H9 (cell line): ENCODE results near the gene KCTD19. TPM values are rescaled to one million over a fixed set of nuclear protein-coding genes. Genes with fewer than 3 reads are reported as not detected.

Experiments used
- DNase-seq: peaks from one replicate; pipeline ENCODE4 v3.0.0-alpha.2; 2017
- H2AFZ ChIP-seq: one replicate; pipeline ENCODE4 v1.6.1; 2013; ENCODE audit warnings: mild to moderate bottlenecking, low read length, control low read depth, moderate library complexity
- H2AK5ac ChIP-seq: 2 replicates; pipeline ENCODE4 v1.6.1; 2013; ENCODE audit warnings: low read length, control low read depth, mixed read lengths; ENCODE audit not compliant: insufficient read length
- H2BK120ac ChIP-seq: one replicate; pipeline ENCODE4 v1.6.1; 2013; ENCODE audit warnings: low read depth, mild to moderate bottlenecking, low read length, control low read depth, inconsistent platforms; ENCODE audit not compliant: poor library complexity, severe bottlenecking
- H2BK12ac ChIP-seq: 2 replicates; pipeline ENCODE4 v1.6.1; 2013; ENCODE audit warnings: low read length, control low read depth, mixed read lengths, low read depth; ENCODE audit not compliant: insufficient read length
- H2BK15ac ChIP-seq: 2 replicates; pipeline ENCODE4 v1.6.1; 2013; ENCODE audit warnings: low read depth, low read length, control low read depth
- H2BK20ac ChIP-seq: one replicate; pipeline ENCODE4 v1.6.1; 2013; ENCODE audit warnings: low read depth, mild to moderate bottlenecking, low read length, control low read depth, inconsistent platforms; ENCODE audit not compliant: poor library complexity, severe bottlenecking
- H2BK5ac ChIP-seq: 2 replicates; pipeline ENCODE4 v1.6.1; 2013; ENCODE audit warnings: low read length, control low read depth, mixed read lengths; ENCODE audit not compliant: insufficient read length
- H3K14ac ChIP-seq: 2 replicates; pipeline ENCODE4 v1.6.1; 2013; ENCODE audit warnings: low read length, control low read depth; ENCODE audit not compliant: insufficient read depth
- H3K18ac ChIP-seq: 2 replicates; pipeline ENCODE4 v1.6.1; 2013; ENCODE audit warnings: low read depth, mild to moderate bottlenecking, mixed read lengths, low read length, control low read depth; ENCODE audit not compliant: insufficient read length
- H3K23ac ChIP-seq: 2 replicates; pipeline ENCODE4 v1.6.1; 2013; ENCODE audit warnings: low read length, control low read depth, mixed read lengths, low read depth; ENCODE audit not compliant: insufficient read length
- H3K23me2 ChIP-seq: 2 replicates; pipeline ENCODE4 v1.6.1; 2013; ENCODE audit warnings: low read depth, mild to moderate bottlenecking, mixed read lengths, low read length, control low read depth; ENCODE audit not compliant: insufficient read length, poor library complexity, severe bottlenecking
- H3K27ac ChIP-seq: 2 replicates; pipeline ENCODE4 v1.5.1; 2013; ENCODE audit warnings: low read length, control low read depth, mixed read lengths, low read depth; ENCODE audit not compliant: insufficient read length
- H3K27me3 ChIP-seq: 2 replicates; pipeline ENCODE4 v1.6.1; 2013; ENCODE audit warnings: low read length, control low read depth, inconsistent platforms; ENCODE audit not compliant: insufficient read depth
- H3K4ac ChIP-seq: 2 replicates; pipeline ENCODE4 v1.6.1; 2013; ENCODE audit warnings: low read depth, mild to moderate bottlenecking, control low read depth, inconsistent platforms, low read length, moderate library complexity
- H3K4me1 ChIP-seq: 2 replicates; pipeline ENCODE4 v1.6.1; 2013; ENCODE audit warnings: low read length, control low read depth, inconsistent platforms; ENCODE audit not compliant: insufficient read depth
- H3K4me2 ChIP-seq: 2 replicates; pipeline ENCODE4 v1.6.1; 2013; ENCODE audit warnings: low read length, control low read depth, mixed read lengths; ENCODE audit not compliant: insufficient read length, insufficient read depth
- H3K56ac ChIP-seq: 2 replicates; pipeline ENCODE4 v1.6.1; 2013; ENCODE audit warnings: low read depth, mild to moderate bottlenecking, mixed read lengths, low read length, control low read depth; ENCODE audit not compliant: insufficient read length
- H3K79me1 ChIP-seq: 2 replicates; pipeline ENCODE4 v1.6.1; 2013; ENCODE audit warnings: low read depth, mild to moderate bottlenecking, moderate library complexity, low read length, control low read depth, inconsistent platforms; ENCODE audit not compliant: insufficient read depth, poor library complexity, severe bottlenecking
- H3K79me2 ChIP-seq: 2 replicates; pipeline ENCODE4 v1.6.1; 2013; ENCODE audit warnings: low read length, control low read depth, inconsistent platforms; ENCODE audit not compliant: insufficient read depth
- H3K9ac ChIP-seq: 2 replicates; pipeline ENCODE4 v1.6.1; 2013; ENCODE audit warnings: low read length, control low read depth, mixed read lengths; ENCODE audit not compliant: insufficient read length; ENCODE audit errors: extremely low read depth
- H3K9me3 ChIP-seq: one replicate; pipeline ENCODE4 v1.6.1; 2013; ENCODE audit warnings: low read depth, low read length, inconsistent platforms; ENCODE audit not compliant: control insufficient read depth
- H3T11ph ChIP-seq: one replicate; pipeline ENCODE4 v1.6.1; 2013; ENCODE audit warnings: mild to moderate bottlenecking, low read length, control low read depth, inconsistent platforms
- H4K20me1 ChIP-seq: one replicate; pipeline ENCODE4 v1.6.1; 2013; ENCODE audit not compliant: control insufficient read depth, insufficient read length, insufficient read depth
- H4K5ac ChIP-seq: 2 replicates; pipeline ENCODE4 v1.6.1; 2013; ENCODE audit warnings: low read depth, mild to moderate bottlenecking, mixed read lengths, low read length, control low read depth; ENCODE audit not compliant: insufficient read length
- H4K8ac ChIP-seq: replicated peaks from 2 replicates; pipeline ENCODE4 v1.6.1; 2013; ENCODE audit warnings: low read length, control low read depth, mixed read lengths, low read depth; ENCODE audit not compliant: insufficient read length
- H4K91ac ChIP-seq: 2 replicates; pipeline ENCODE4 v1.6.1; 2013; ENCODE audit warnings: low read depth, mild to moderate bottlenecking, moderate library complexity, mixed read lengths, low read length, control low read depth; ENCODE audit not compliant: insufficient read length
- H3K27ac Mint-ChIP-seq, 3 experiments: 2 replicates in 2 of 3; 3 replicates in 1 of 3; pipeline ENCODE4 v1.8.0; 2020 to 2021; ENCODE audit warnings: mixed read lengths in 3 of 3, mild to moderate bottlenecking in 1 of 3, moderate library complexity in 1 of 3
- H3K27me3 Mint-ChIP-seq: 2 replicates; pipeline ENCODE4 v1.8.0; 2021; ENCODE audit warnings: low read depth, mild to moderate bottlenecking, moderate library complexity, mixed read lengths
- H3K36me3 Mint-ChIP-seq, 3 experiments: 2 replicates in 2 of 3; 3 replicates in 1 of 3; pipeline ENCODE4 v1.8.0; 2020 to 2021; ENCODE audit warnings: low read depth in 3 of 3, mixed read lengths in 3 of 3; ENCODE audit not compliant: insufficient read depth in 1 of 3
- H3K4me1 Mint-ChIP-seq, 2 experiments: 2 replicates each; pipeline ENCODE4 v1.8.0; 2020; ENCODE audit warnings: mixed read lengths in 2 of 2
- H3K4me3 Mint-ChIP-seq, 2 experiments: 2 replicates in 1 of 2; 3 replicates in 1 of 2; pipeline ENCODE4 v1.8.0; 2020 to 2021; ENCODE audit warnings: mild to moderate bottlenecking in 2 of 2, mixed read lengths in 2 of 2, moderate library complexity in 1 of 2
- H3K9me3 Mint-ChIP-seq, 2 experiments: 2 replicates in 1 of 2; 3 replicates in 1 of 2; pipeline ENCODE4 v1.8.0; 2020; ENCODE audit warnings: mild to moderate bottlenecking in 2 of 2, mixed read lengths in 2 of 2, moderate library complexity in 1 of 2
- total RNA-seq: library from RNA; stranded (reverse); gene quantifications from 2 replicates; pipeline ENCODE4 v1.2.1, GENCODE V29; 2021
- TF ChIP-seq, protein P1 (sequence below): fragments of 200-600 bp; sonication (generic); conservative IDR thresholded peaks from 3 replicates; pipeline ENCODE4 v1.8.0; 2021; ENCODE audit warnings: antibody characterized with exemption, mild to moderate bottlenecking

The KCTD19 gene
- total RNA-seq, 1 experiment from 2014 or later = 0.13 TPM

DNA sequence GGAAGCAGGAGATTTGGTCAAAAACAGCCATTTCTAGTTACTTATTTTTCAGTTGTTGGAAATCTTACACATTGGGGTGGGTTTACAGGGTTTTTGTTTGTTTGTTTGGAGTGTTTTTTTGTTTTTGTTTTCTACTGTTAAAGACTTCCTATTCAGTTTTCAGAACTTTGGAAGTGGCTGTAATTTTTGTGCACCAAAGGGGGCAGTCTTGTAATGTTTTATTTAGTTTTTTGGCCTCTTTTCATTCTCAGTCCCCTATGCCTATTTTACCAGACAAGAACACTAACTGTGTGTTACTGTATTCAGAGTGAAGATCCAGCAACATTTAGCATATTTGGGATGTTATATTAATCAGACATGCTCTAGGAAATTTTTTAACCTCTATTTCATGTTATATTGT lies 46.1 kb upstream of the KCTD19 start:
- Histone ChIP-seq H4K5ac (no peak overlapping the region), H3K9ac (no peak overlapping the region), H3K14ac (no peak overlapping the region), H3K56ac (no peak overlapping the region), H3K18ac (no peak overlapping the region), H2BK12ac (no peak overlapping the region), H3K4me2 (no peak overlapping the region), H2BK5ac (no peak overlapping the region), H4K8ac (no peak overlapping the region), H3K9me3 (no peaks in the 10 kb centered on the region), H3K79me2 (no peaks in the 10 kb centered on the region), H3K79me1 (no peaks in the 10 kb centered on the region), H4K20me1 (no peaks in the 10 kb centered on the region), H2BK20ac (no peak overlapping the region), H3T11ph (no peak overlapping the region), H2AK5ac (no peak overlapping the region), H3K23ac (no peak overlapping the region), H3K4me1 (no peaks in the 10 kb centered on the region), H2BK15ac (no peak overlapping the region), H3K27me3 (no peaks in the 10 kb centered on the region; the same call in 1 of the 2 replicates), H3K4ac (no peak overlapping the region), H2BK120ac (no peak overlapping the region), H3K27ac (no peak overlapping the region), H2AFZ (no peak overlapping the region), H4K91ac (no peak overlapping the region), H3K23me2 (no peaks in the 10 kb centered on the region)
- Mint-ChIP-seq H3K27ac (no peak overlapping the region), H3K4me3 (no peak overlapping the region), H3K27me3 (peaks cover 13% of the 10 kb centered on the region), H3K4me1 (no peaks in the 10 kb centered on the region), H3K9me3 (no peaks in the 10 kb centered on the region), H3K36me3 (no peaks in the 10 kb centered on the region)
- no peak for DNase-seq
- TF ChIP-seq, protein P1, sequence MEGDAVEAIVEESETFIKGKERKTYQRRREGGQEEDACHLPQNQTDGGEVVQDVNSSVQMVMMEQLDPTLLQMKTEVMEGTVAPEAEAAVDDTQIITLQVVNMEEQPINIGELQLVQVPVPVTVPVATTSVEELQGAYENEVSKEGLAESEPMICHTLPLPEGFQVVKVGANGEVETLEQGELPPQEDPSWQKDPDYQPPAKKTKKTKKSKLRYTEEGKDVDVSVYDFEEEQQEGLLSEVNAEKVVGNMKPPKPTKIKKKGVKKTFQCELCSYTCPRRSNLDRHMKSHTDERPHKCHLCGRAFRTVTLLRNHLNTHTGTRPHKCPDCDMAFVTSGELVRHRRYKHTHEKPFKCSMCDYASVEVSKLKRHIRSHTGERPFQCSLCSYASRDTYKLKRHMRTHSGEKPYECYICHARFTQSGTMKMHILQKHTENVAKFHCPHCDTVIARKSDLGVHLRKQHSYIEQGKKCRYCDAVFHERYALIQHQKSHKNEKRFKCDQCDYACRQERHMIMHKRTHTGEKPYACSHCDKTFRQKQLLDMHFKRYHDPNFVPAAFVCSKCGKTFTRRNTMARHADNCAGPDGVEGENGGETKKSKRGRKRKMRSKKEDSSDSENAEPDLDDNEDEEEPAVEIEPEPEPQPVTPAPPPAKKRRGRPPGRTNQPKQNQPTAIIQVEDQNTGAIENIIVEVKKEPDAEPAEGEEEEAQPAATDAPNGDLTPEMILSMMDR = peak; percentile 60
